Measurements from ENCODE around the gene PLEKHG2. TPM values are rescaled to one million over a fixed set of nuclear protein-coding genes. Genes with fewer than 3 reads are reported as not detected.

Gene PLEKHG2
- total and polyA plus RNA-seq, 7 experiments from 2014 or later, result 2.6 to 205 (median 21.7) TPM

- Mint-ChIP-seq H3K27ac (peak overlapping the region in 2 of 9 donors; percentile 19 to 52), H3K36me3 (peaks cover 6 to 59% (median 16%) of the 10 kb centered on the region in 5 donors), H3K4me3 (no peak overlapping the region), H3K9me3 (no peaks in the 10 kb centered on the region), H3K4me1 (no peaks in the 10 kb centered on the region), H3K27me3 (no peaks in the 10 kb centered on the region)
- ATAC-seq, result no peak
- CTCF ChIA-PET, result no interaction called here
- POLR2A ChIA-PET, result interaction anchor here (0.6 kb wide), 1 partner anchor 18 kb away, joined by 4 read pairs; no protein-coding TSS in a partner anchor
- Histone ChIP-seq H3K27ac (ENCODE audit: low read depth, low read length) (no peak overlapping the region), H3K9me3 (ENCODE audit: control insufficient read depth in 2 of 3, low read length in 3 of 3) (no peaks in the 10 kb centered on the region), H3K4me1 (ENCODE audit: control insufficient read depth in 2 of 2, insufficient read depth in 2 of 2, low read length in 2 of 2) (no peaks in the 10 kb centered on the region), H3K27me3 (ENCODE audit: control insufficient read depth in 2 of 2, insufficient read depth in 2 of 2, low read length in 2 of 2) (no peaks in the 10 kb centered on the region), H3K4me3 (ENCODE audit: low read length) (no peak overlapping the region), H3K36me3 (ENCODE audit: control insufficient read depth in 2 of 3, insufficient read depth in 3 of 3, low read length in 3 of 3) (peaks cover 4 to 100% (median 30%) of the 10 kb centered on the region in 3 experiments)
- no peak for DNase-seq
- intact Hi-C loops (cut with micrococcal nuclease), result no loop called here
Measured at GRCh38 chr19:39379865-39380396, 32.5 kb upstream of the PLEKHG2 start.

- Histone ChIP-seq H3K27ac (ENCODE audit: low read depth, low read length) (no peak overlapping the region), H3K27me3 (ENCODE audit: control insufficient read depth in 2 of 2, insufficient read depth in 2 of 2, low read length in 2 of 2) (no peaks in the 10 kb centered on the region), H3K4me3 (ENCODE audit: low read length) (no peak overlapping the region), H3K4me1 (ENCODE audit: control insufficient read depth in 2 of 2, insufficient read depth in 2 of 2, low read length in 2 of 2) (no peaks in the 10 kb centered on the region), H3K9me3 (ENCODE audit: control insufficient read depth in 2 of 3, low read length in 3 of 3) (no peaks in the 10 kb centered on the region), H3K36me3 (ENCODE audit: control insufficient read depth in 2 of 3, insufficient read depth in 3 of 3, low read length in 3 of 3) (peaks cover 4 to 100% (median 30%) of the 10 kb centered on the region in 3 experiments)
- intact Hi-C loops (cut with micrococcal nuclease), result no loop called here
- H3K27me3 Mint-ChIP-seq, result no peaks in the 10 kb centered on the region
- no peak overlapping the region for H3K4me3 Mint-ChIP-seq
- H3K36me3 Mint-ChIP-seq, result peaks cover 7 to 60% (median 12%) of the 10 kb centered on the region in 5 donors
- ChIA-PET CTCF (no interaction called here), POLR2A (no interaction called here)
- DNase-seq, result no peak
- ATAC-seq, result no peak
- H3K4me1 Mint-ChIP-seq, result peaks cover 0 to 2% (median 0%) of the 10 kb centered on the region in 7 donors
- no peaks in the 10 kb centered on the region for H3K9me3 Mint-ChIP-seq
- peak overlapping the region in 4 of 9 donors; percentile 2 to 79 (median 38) for H3K27ac Mint-ChIP-seq
Measured at GRCh38 chr19:39380521-39381502, 31.7 kb upstream of the PLEKHG2 start.

GRCh38 chr19:39381910-39382611 is 30.4 kb upstream of the PLEKHG2 start:
- no peaks in the 10 kb centered on the region for H3K27me3 ChIP-seq (ENCODE audit: control insufficient read depth in 2 of 2, insufficient read depth in 2 of 2, low read length in 2 of 2)
- no peaks in the 10 kb centered on the region for H3K27me3 Mint-ChIP-seq
- H3K4me3 Mint-ChIP-seq, result no peak overlapping the region
- no peaks in the 10 kb centered on the region for H3K9me3 Mint-ChIP-seq
- no peak overlapping the region for H3K4me3 ChIP-seq (ENCODE audit: low read length)
- intact Hi-C loops (cut with micrococcal nuclease), result no loop called here
- no peaks in the 10 kb centered on the region for H3K4me1 ChIP-seq (ENCODE audit: control insufficient read depth in 2 of 2, insufficient read depth in 2 of 2, low read length in 2 of 2)
- H3K27ac Mint-ChIP-seq, result peak overlapping the region in 3 of 9 donors; percentile 18 to 70 (median 65)
- H3K4me1 Mint-ChIP-seq, result peaks cover 0 to 4% (median 0%) of the 10 kb centered on the region in 7 donors
- no peak for ATAC-seq
- no peak for DNase-seq
- CTCF ChIA-PET, result no interaction called here
- POLR2A ChIA-PET, result no interaction called here
- no peak overlapping the region for H3K27ac ChIP-seq (ENCODE audit: low read depth, low read length)
- H3K36me3 ChIP-seq (ENCODE audit: control insufficient read depth in 2 of 3, insufficient read depth in 3 of 3, low read length in 3 of 3), result peaks cover 0 to 100% (median 30%) of the 10 kb centered on the region in 3 experiments
- peaks cover 8 to 60% (median 12%) of the 10 kb centered on the region in 5 donors for H3K36me3 Mint-ChIP-seq
- no peaks in the 10 kb centered on the region for H3K9me3 ChIP-seq (ENCODE audit: control insufficient read depth in 2 of 3, low read length in 3 of 3)

- ChIA-PET POLR2A (no interaction called here), CTCF (no interaction called here)
- Histone ChIP-seq H3K4me3 (ENCODE audit: low read length) (no peak overlapping the region), H3K27me3 (ENCODE audit: control insufficient read depth in 2 of 2, insufficient read depth in 2 of 2, low read length in 2 of 2) (no peaks in the 10 kb centered on the region), H3K36me3 (ENCODE audit: control insufficient read depth in 2 of 3, insufficient read depth in 3 of 3, low read length in 3 of 3) (peaks cover 4 to 96% (median 20%) of the 10 kb centered on the region in 3 experiments), H3K9me3 (ENCODE audit: control insufficient read depth in 2 of 3, low read length in 3 of 3) (no peaks in the 10 kb centered on the region), H3K27ac (ENCODE audit: low read depth, low read length) (no peak overlapping the region), H3K4me1 (ENCODE audit: control insufficient read depth in 2 of 2, insufficient read depth in 2 of 2, low read length in 2 of 2) (no peaks in the 10 kb centered on the region)
- Mint-ChIP-seq H3K36me3 (peaks cover 8 to 52% (median 11%) of the 10 kb centered on the region in 5 donors), H3K4me1 (peaks cover 0 to 4% (median 0%) of the 10 kb centered on the region in 7 donors), H3K9me3 (no peaks in the 10 kb centered on the region), H3K27me3 (no peaks in the 10 kb centered on the region), H3K4me3 (no peak overlapping the region), H3K27ac (peak overlapping the region in 4 of 9 donors; percentile 22 to 66 (median 40))
- intact Hi-C loops (cut with micrococcal nuclease), result no loop called here
- ATAC-seq, result no peak
- no peak for DNase-seq
Measured at GRCh38 chr19:39382991-39383828, 29.3 kb upstream of the PLEKHG2 start.

- Histone ChIP-seq H3K4me1 (ENCODE audit: control insufficient read depth in 2 of 2, insufficient read depth in 2 of 2, low read length in 2 of 2) (peaks cover 5 to 6% of the 10 kb centered on the region in 2 donors), H3K27me3 (ENCODE audit: control insufficient read depth in 2 of 2, insufficient read depth in 2 of 2, low read length in 2 of 2) (no peaks in the 10 kb centered on the region), H3K4me3 (ENCODE audit: low read length) (no peak overlapping the region), H3K36me3 (ENCODE audit: control insufficient read depth in 2 of 3, insufficient read depth in 3 of 3, low read length in 3 of 3) (peaks cover 13 to 93% (median 24%) of the 10 kb centered on the region in 3 experiments), H3K27ac (ENCODE audit: low read depth, low read length) (no peak overlapping the region), H3K9me3 (ENCODE audit: control insufficient read depth in 2 of 3, low read length in 3 of 3) (no peaks in the 10 kb centered on the region)
- DNase-seq (no peak), ATAC-seq (peak; percentile 29)
- no peaks in the 10 kb centered on the region for H3K27me3 Mint-ChIP-seq
- H3K4me1 Mint-ChIP-seq, result peaks cover 6 to 14% (median 10%) of the 10 kb centered on the region in 7 donors
- H3K36me3 Mint-ChIP-seq, result peaks cover 10 to 46% (median 21%) of the 10 kb centered on the region in 5 donors
- intact Hi-C loops (cut with micrococcal nuclease), result no loop called here
- H3K4me3 Mint-ChIP-seq, result no peak overlapping the region
- peak overlapping the region in 6 of 9 donors; percentile 32 to 76 (median 64) for H3K27ac Mint-ChIP-seq
- no peaks in the 10 kb centered on the region for H3K9me3 Mint-ChIP-seq
- ChIA-PET CTCF (interaction anchor here (0.7 kb wide), 1 partner anchor 90 kb away, joined by 3 read pairs; no protein-coding TSS in a partner anchor), POLR2A (interaction anchor here (0.7 to 1.1 kb wide), 3 partner anchors 27 to 327 kb away, joined by 3 to 4 read pairs (median 3); partner anchors contain the start of genes PLEKHG2 and SUPT5H)
Measured at GRCh38 chr19:39384839-39385568, 27.5 kb upstream of the PLEKHG2 start.

Measured in naive thymus-derived CD4-positive, alpha-beta T cell (primary cell).